HG02852 (cell line): Measurements from ENCODE around the gene CTNND1.
"Not testable (repeated sequence)": the region's sequence is repeated elsewhere in the genome, so short reads cannot be mapped to it uniquely, and the experiment has no call there.

Experiments used
- ATAC-seq: cut with Tn5 transposase; IDR thresholded peaks from one replicate; pipeline ENCODE4 v1.9.1; 2021; ENCODE audit warnings: mild to moderate bottlenecking, moderate library complexity; ENCODE audit not compliant: unreplicated experiment

The CTNND1 gene, protein sequence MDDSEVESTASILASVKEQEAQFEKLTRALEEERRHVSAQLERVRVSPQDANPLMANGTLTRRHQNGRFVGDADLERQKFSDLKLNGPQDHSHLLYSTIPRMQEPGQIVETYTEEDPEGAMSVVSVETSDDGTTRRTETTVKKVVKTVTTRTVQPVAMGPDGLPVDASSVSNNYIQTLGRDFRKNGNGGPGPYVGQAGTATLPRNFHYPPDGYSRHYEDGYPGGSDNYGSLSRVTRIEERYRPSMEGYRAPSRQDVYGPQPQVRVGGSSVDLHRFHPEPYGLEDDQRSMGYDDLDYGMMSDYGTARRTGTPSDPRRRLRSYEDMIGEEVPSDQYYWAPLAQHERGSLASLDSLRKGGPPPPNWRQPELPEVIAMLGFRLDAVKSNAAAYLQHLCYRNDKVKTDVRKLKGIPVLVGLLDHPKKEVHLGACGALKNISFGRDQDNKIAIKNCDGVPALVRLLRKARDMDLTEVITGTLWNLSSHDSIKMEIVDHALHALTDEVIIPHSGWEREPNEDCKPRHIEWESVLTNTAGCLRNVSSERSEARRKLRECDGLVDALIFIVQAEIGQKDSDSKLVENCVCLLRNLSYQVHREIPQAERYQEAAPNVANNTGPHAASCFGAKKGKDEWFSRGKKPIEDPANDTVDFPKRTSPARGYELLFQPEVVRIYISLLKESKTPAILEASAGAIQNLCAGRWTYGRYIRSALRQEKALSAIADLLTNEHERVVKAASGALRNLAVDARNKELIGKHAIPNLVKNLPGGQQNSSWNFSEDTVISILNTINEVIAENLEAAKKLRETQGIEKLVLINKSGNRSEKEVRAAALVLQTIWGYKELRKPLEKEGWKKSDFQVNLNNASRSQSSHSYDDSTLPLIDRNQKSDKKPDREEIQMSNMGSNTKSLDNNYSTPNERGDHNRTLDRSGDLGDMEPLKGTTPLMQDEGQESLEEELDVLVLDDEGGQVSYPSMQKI

DNA sequence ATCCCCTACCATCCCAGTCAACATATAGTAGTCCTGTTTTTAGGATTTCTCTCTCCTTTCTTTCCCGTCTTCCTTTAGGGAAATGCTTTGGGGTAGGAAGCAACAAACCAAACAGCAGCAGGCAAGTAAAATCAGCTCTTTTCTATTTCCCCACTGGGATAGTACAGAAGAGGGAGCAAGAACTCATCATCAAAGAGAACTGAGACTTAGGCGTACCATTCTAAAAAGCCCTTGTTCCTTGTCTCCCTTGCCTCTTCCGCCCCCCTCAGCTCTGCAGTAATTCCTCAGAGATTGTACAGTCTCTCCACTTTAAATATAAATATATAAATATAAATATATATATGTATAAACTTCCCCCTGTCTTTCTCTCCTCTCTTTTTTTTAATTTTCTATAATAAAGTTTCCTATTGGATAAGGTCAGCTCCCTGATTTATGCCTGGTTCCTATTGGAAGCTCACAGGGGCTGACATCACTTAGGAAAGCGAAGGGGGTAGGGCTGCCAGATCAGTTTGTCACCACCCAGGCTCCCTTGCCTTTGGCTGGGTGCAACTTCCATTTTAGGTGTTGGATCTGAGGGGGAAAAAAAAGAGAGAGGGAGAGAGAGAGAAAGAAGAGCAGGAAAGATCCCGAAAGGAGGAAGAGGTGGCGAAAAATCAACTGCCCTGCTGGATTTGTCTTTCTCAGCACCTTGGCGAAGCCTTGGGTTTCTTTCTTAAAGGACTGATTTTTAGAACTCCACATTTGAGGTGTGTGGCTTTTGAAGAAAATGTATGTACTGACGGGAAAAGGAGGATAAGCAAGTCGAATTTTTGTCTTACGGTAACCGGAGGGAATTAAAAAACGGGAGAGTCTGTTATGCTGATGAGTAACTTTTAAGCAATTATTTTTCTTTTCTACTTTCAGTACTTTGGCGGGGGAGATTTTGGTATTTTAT, at the start of gene CTNND1:
TSS of gene CTNND1 (plus strand) at position 502 of the 934 bp plus-strand sequence. CDS start 29,677 bp downstream, outside the sequence.
- ATAC-seq, result peak; percentile 93

- ATAC-seq, result peak; percentile 94
Observed at GRCh38 chr11:57712256-57713150, 49.1 kb upstream of the CTNND1 start, which contains the start of gene TMX2. Gene TMX2 (plus strand): TSS chr11:57712593. CDS start chr11:57712619, 26 bp downstream.

GRCh38 chr11:57713835-57714234, 47.8 kb upstream of the CTNND1 start:
- no peak for ATAC-seq

DNA sequence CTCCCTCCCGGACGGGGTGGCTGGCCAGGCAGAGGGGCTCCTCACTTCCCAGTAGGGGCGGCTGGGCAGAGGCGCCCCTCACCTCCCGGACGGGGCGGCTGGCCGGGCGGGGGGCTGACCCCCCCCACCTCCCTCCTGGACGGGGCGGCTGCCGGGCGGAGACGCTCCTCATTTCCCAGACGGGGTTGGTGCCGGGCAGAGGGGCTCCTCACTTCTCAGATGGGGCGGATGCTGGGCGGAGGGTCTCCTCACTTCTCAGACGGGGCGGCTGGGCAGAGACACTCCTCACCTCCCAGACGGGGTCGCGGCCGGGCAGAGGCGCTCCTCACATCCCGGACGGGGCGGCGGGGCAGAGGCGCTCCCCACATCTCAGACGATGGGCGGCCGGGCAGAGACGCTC, 44.9 kb upstream of the CTNND1 start:
- not testable (repeated sequence) for ATAC-seq

- ATAC-seq, result no peak
Observed at GRCh38 chr11:57727185-57727584, 34.4 kb upstream of the CTNND1 start.

GRCh38 chr11:57728829-57729228, 32.8 kb upstream of the CTNND1 start:
- no peak for ATAC-seq

DNA sequence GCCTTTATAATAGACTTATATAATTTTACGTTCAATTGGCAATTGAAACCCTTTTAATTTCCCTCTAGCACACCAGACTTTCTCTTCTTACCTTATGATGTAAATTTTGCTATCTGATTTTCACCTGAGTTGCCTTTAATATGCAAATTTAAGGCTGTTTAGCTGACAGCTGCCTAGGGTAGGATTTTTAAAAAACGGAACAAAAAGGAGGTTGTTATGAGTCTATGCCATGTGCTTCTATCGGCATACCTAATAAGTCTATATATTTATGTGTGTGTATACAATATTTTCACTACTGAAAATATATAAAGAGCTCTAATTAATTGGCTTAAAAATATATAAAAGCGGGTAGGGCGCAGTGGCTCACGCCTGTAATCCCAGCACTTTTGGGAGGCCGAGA, 32.1 kb upstream of the CTNND1 start:
- no peak for ATAC-seq

- no peak for ATAC-seq
Observed at GRCh38 chr11:57732661-57733060, 28.9 kb upstream of the CTNND1 start.

GRCh38 chr11:57735619-57736298, 25.8 kb upstream of the CTNND1 start:
- ATAC-seq, result no peak

GRCh38 chr11:57741132-57742086, 20.2 kb upstream of the CTNND1 start, which contains the start of gene SELENOH:
Gene SELENOH (plus strand): TSS chr11:57741491. CDS start chr11:57741596, 105 bp downstream.
- peak; percentile 91 for ATAC-seq

DNA sequence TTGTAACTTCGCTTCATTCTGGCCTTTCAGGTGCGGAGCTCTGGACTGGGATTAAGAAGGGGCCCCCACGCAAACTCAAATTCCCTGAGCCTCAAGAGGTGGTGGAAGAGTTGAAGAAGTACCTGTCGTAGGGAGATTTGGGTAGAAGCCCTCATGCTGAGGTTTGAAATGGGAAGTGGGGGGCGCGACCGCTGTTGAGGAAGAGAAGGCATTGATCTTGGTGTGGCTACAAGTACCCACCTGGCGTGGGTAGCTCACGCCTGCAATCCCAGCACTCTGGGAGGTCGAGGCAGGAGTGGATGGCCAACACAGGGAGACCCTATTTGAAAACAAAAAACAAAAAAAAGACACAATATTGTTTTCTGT, 19.5 kb upstream of the CTNND1 start:
- no peak for ATAC-seq

DNA sequence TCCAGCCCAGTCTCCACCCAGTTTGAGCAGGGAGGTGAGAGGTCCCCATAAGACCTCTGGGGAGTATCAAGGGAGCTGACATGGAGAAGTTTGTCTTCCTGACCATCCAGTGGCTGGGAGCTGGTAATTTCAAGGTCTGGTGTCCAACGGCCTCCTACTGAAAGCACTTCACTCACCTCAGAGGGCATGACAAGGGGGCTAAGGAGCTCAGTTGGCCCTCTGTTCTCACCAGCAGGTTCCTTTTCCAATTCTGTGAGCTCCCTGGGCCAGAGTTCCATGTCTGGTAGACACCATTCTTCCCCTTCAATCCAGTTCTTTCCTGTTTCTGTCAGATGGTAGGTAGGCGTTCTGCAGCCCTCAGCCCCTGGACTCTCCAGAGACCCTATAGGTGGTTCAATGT, 17.2 kb upstream of the CTNND1 start:
- no peak for ATAC-seq

DNA sequence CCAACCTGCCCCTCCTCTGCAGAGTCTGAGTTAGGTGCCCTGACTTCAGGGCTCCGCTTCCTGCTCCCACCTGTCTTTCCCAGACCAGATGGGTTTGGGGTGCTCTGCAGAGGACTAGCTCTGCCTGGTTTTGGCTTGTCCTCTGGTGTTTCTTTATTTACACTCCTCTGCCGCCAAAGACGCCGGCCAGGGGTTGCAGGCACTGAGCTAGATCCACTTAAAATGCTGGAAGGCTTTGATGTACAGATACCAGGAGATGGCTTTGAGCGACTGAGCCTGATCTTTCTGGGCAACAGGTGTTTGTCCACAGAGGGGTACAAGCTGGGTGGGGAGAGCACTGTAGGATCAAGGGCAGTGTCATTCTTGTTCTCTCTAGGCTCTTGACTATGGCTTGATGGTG, 16.4 kb upstream of the CTNND1 start:
- no peak for ATAC-seq

- no peak for ATAC-seq
Observed at GRCh38 chr11:57746920-57747319, 14.7 kb upstream of the CTNND1 start.

DNA sequence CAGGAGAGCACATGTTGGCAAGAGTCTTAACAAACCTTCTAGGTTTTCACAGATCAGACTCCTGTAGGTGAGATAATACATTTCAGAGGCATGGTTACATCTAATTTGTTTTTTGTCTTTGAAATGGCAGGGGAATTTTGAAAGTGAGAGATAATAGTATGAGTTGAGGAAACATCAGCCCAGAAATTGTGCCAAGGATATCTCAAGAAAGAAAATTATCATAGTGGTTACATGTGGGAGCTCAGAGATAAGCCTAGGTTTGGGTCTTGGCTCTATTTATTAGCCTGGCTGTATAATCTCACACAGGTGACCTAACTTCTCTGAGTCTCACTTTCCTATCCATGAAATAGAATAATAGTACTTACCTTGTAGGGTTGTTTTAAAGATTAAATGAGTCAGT, 10.4 kb upstream of the CTNND1 start:
- ATAC-seq, result no peak

- ATAC-seq, result no peak
Observed at GRCh38 chr11:57751676-57752253, 9.8 kb upstream of the CTNND1 start, which contains the start of gene BTBD18. Gene BTBD18 (minus strand): TSS chr11:57751819. CDS start chr11:57751188, 631 bp downstream.

DNA sequence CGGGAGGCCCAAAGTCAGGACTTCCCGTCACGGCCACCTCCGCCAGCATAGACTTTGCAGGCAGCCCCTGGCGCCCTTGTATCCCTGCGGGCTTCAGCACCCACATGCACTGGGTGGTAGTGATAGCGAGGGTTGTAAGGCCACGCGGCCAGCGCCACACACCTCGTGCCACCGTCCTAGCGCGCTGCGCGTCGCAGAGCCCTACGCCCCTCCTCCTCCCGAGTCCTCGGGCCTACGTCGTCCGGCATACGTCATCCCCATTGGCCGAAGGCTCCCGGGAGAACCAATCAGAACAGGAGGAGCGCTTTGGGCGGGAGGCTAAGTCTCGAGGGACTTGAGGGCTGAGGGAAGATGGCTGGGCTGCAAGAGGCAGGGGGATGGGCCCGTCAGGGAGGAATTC, 8.6 kb upstream of the CTNND1 start:
- ATAC-seq, result no peak
